ENCODE measurements around the gene SLC22A5. TPM values are rescaled to one million over a fixed set of nuclear protein-coding genes. Genes with fewer than 3 reads are reported as not detected.

The SLC22A5 gene
- total and polyA plus RNA-seq, 7 donors = 26.6 to 145 (median 60.6) TPM

- no peaks in the 10 kb centered on the region for H3K9me3 ChIP-seq
- no peak for TF ChIP-seq CTCF (IDR thresholded peaks at IDR 0.05)
- H3K27ac ChIP-seq = peak overlapping the region; percentile 85
- no peaks in the 10 kb centered on the region for H3K27me3 ChIP-seq (ENCODE audit: insufficient read depth in 3 of 3, low read length in 2 of 3)
- H3K4me1 ChIP-seq = peaks cover 53% of the 10 kb centered on the region
- peaks cover 0 to 54% of the 10 kb centered on the region in 2 donors for H3K36me3 ChIP-seq (ENCODE audit: insufficient read depth in 1 of 2, low read depth in 1 of 2)
- DNase-seq (no peak), ATAC-seq (peak in 2 of 4 donors; percentile 5 to 14)
- peak overlapping the region; percentile 3 for H3K4me3 ChIP-seq
- 57 to 70% (median 64%) methylated on average over 7 of the region's 7 CpGs for WGBS, 3 donors
- intact Hi-C loops (cut with DNase I) = loop anchor here in 1 of 2 donors (10.0 kb wide), 1 partner anchor 487 kb away; the partner anchor contains the start of genes GDF9 and UQCRQ
These were observed 8.2 kb downstream of the SLC22A5 start for GRCh38 chr5:132377738-132378137.

- Histone ChIP-seq H3K36me3 (ENCODE audit: insufficient read depth in 1 of 2, low read depth in 1 of 2) (peaks cover 0 to 62% of the 10 kb centered on the region in 2 donors), H3K4me3 (no peak overlapping the region), H3K4me1 (peaks cover 53% of the 10 kb centered on the region), H3K27ac (peak overlapping the region; percentile 85), H3K9me3 (no peaks in the 10 kb centered on the region), H3K27me3 (ENCODE audit: insufficient read depth in 3 of 3, low read length in 2 of 3) (no peaks in the 10 kb centered on the region)
- WGBS, 3 donors = 24 to 46% (median 26%) methylated on average over 3 of the region's 3 CpGs
- intact Hi-C loops (cut with DNase I) = loop anchor here in 1 of 2 donors (10.0 kb wide), 1 partner anchor 486 kb away; the partner anchor contains the start of genes GDF9 and UQCRQ
- no peak for TF ChIP-seq CTCF (IDR thresholded peaks at IDR 0.05)
- ATAC-seq (peak; percentile 80 to 94 (median 91)), DNase-seq (peak in 1 of 2 donors; percentile 81)
These were observed 9.1 kb downstream of the SLC22A5 start for GRCh38 chr5:132378580-132378979.

GRCh38 chr5:132380047-132380446 is 10.5 kb downstream of the SLC22A5 start:
- Histone ChIP-seq H3K36me3 (ENCODE audit: insufficient read depth in 1 of 2, low read depth in 1 of 2) (peaks cover 0 to 77% of the 10 kb centered on the region in 2 donors), H3K27ac (peak overlapping the region; percentile 23), H3K9me3 (no peaks in the 10 kb centered on the region), H3K4me1 (peaks cover 42% of the 10 kb centered on the region), H3K27me3 (ENCODE audit: insufficient read depth in 3 of 3, low read length in 2 of 3) (no peaks in the 10 kb centered on the region), H3K4me3 (no peak overlapping the region)
- 91 to 96% (median 91%) methylated on average over 6 of the region's 6 CpGs for WGBS, 3 donors
- TF ChIP-seq CTCF (IDR thresholded peaks at IDR 0.05) = no peak
- no peak for DNase-seq
- no peak for ATAC-seq
- intact Hi-C loops (cut with DNase I) = loop anchor here in 1 of 2 donors (5.0 kb wide), 1 partner anchor 37 kb away; no protein-coding TSS in a partner anchor

- Histone ChIP-seq H3K27ac (no peak overlapping the region), H3K4me1 (peaks cover 37% of the 10 kb centered on the region), H3K4me3 (no peak overlapping the region), H3K27me3 (ENCODE audit: insufficient read depth in 3 of 3, low read length in 2 of 3) (no peaks in the 10 kb centered on the region), H3K36me3 (ENCODE audit: insufficient read depth in 1 of 2, low read depth in 1 of 2) (peaks cover 0 to 78% of the 10 kb centered on the region in 2 donors), H3K9me3 (no peaks in the 10 kb centered on the region)
- no peak for DNase-seq
- 47 to 64% (median 58%) methylated on average over 2 of the region's 2 CpGs for WGBS, 3 donors
- TF ChIP-seq CTCF (IDR thresholded peaks at IDR 0.05) = no peak
- ATAC-seq = no peak
- intact Hi-C loops (cut with DNase I) = loop anchor here in 1 of 2 donors (5.0 kb wide), 1 partner anchor 37 kb away; no protein-coding TSS in a partner anchor
These were observed 11.2 kb downstream of the SLC22A5 start for GRCh38 chr5:132380741-132381140.

- no peak for TF ChIP-seq CTCF (IDR thresholded peaks at IDR 0.05)
- no peaks in the 10 kb centered on the region for H3K27me3 ChIP-seq (ENCODE audit: insufficient read depth in 3 of 3, low read length in 2 of 3)
- intact Hi-C loops (cut with DNase I) = loop anchor here in 1 of 2 donors (5.0 kb wide), 1 partner anchor 36 kb away; no protein-coding TSS in a partner anchor
- no peak for ATAC-seq
- no peak for DNase-seq
- H3K4me1 ChIP-seq = peaks cover 34% of the 10 kb centered on the region
- no peak overlapping the region for H3K27ac ChIP-seq
- H3K36me3 ChIP-seq (ENCODE audit: insufficient read depth in 1 of 2, low read depth in 1 of 2) = peaks cover 0 to 86% of the 10 kb centered on the region in 2 donors
- 94 to 96% (median 96%) methylated on average over 1 of the region's 1 CpG for WGBS, 3 donors
- H3K9me3 ChIP-seq = no peaks in the 10 kb centered on the region
- H3K4me3 ChIP-seq = no peak overlapping the region
These were observed 12.1 kb downstream of the SLC22A5 start for GRCh38 chr5:132381614-132382013.

All from psoas muscle (tissue), 8 donors.